Esophagus muscularis mucosa (tissue), 3 donors: Measurements from ENCODE around the gene YEATS2.

Experiments
- POLR2A ChIP-seq: fragments of 450-650 bp; IDR thresholded peaks from one replicate; pipeline ENCODE4 v1.6.1; 2017; ENCODE audit warnings: antibody characterized with exemption, moderate library complexity, mild to moderate bottlenecking, low read depth
- POLR2AphosphoS5 ChIP-seq, 2 donors: sonication (generic); formaldehyde crosslinking; IDR thresholded peaks; one replicate each; pipeline ENCODE4 v1.6.1; 2017; ENCODE audit warnings: antibody characterized with exemption in 2 of 2
- TF ChIP-seq, protein P1 (sequence below), 3 experiments: fragments of 200-600 bp in 2 of 3; fragments of 450-650 bp in 1 of 3; sonication (generic) in 2 of 3; IDR thresholded peaks; one replicate each; pipeline ENCODE4 v1.5.1; 2017 to 2019; ENCODE audit warnings: antibody characterized with exemption in 3 of 3, mild to moderate bottlenecking in 2 of 3, moderate library complexity in 1 of 3

DNA sequence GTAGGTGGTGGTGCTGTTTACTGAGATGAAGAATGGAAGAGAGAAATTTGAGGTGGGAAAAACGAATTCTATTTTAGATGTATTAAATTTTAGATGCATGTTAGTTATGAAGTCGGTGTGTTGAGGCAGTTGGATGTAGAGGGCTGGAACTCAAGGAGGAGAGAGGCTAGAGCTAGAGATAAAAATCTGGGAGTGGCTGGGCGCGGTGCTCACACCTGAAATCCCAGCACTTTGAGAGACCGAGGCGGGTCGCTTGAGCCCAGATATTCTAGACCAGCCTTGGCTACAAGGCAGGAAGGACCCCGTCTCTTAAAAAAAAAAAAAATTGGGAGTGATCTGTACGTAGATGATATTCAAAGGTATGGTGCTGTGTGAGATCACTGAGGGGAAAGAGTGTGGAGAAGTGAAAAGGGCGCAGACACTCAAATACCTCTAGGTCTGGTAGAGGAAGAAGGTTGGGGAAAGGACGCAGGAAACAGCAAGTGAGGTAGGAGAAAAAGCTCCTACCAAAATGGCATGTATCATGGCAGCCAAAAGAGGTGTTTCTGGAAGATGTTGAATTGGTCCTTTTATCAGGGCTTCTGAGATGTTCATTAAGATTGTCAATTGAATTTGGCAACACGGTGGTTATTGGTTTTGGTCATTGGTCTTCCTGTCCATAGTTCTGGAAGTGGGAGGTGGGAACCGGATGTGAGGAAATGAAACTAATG is 1.8 kb downstream of the YEATS2 start:
- TF ChIP-seq, protein P1, sequence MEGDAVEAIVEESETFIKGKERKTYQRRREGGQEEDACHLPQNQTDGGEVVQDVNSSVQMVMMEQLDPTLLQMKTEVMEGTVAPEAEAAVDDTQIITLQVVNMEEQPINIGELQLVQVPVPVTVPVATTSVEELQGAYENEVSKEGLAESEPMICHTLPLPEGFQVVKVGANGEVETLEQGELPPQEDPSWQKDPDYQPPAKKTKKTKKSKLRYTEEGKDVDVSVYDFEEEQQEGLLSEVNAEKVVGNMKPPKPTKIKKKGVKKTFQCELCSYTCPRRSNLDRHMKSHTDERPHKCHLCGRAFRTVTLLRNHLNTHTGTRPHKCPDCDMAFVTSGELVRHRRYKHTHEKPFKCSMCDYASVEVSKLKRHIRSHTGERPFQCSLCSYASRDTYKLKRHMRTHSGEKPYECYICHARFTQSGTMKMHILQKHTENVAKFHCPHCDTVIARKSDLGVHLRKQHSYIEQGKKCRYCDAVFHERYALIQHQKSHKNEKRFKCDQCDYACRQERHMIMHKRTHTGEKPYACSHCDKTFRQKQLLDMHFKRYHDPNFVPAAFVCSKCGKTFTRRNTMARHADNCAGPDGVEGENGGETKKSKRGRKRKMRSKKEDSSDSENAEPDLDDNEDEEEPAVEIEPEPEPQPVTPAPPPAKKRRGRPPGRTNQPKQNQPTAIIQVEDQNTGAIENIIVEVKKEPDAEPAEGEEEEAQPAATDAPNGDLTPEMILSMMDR (IDR thresholded peaks at IDR 0.05): no peak
- TF ChIP-seq POLR2A (no peak), POLR2AphosphoS5 (IDR thresholded peaks at IDR 0.05) (no peak)
